GM12891 (cell line): ENCODE data around the gene ADRB1.

Experiments
- POLR2A ChIP-seq: IDR thresholded peaks from 2 replicates; pipeline ENCODE4 v1.6.1; 2011; ENCODE audit warnings: low read depth, low read length, control low read depth
- POLR2AphosphoS5 ChIP-seq: IDR thresholded peaks from 2 replicates; pipeline ENCODE4 v1.6.1; 2011; ENCODE audit warnings: low read depth, low read length, control low read depth
- SPI1 ChIP-seq: IDR thresholded peaks from 2 replicates; pipeline ENCODE4 v1.6.1; 2011; ENCODE audit warnings: low read depth, low read length, control low read depth
- TAF1 ChIP-seq: IDR thresholded peaks from 2 replicates; pipeline ENCODE4 v1.6.1; 2011; ENCODE audit warnings: low read depth, low read length, control low read depth

DNA sequence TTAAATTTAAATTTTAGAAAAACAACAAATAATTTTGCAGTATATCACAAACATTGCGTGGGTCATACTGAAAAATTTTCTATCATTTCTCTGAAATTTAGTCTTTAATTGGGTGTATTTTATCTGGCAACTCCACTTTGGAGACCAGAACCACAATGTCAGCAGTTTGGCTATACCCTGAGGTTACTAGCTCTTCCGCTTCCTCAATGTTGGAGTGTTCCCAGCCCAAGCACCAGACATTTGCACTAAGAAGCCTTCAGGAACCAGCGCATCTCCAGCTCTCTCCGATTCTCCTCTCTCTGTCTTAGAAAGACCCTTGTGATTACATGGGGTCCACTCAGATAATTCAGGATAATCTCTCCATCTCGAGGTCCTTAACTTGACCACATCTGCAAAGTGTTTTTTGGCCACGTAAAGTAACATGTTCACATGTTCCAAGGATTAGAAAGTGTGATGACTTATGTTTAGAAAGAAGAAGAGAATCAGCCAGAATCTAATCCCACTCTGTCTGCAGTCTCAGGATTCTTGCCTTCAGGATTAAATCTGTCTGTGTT is 43.1 kb upstream of the ADRB1 start:
- TF ChIP-seq SPI1 = no peak
- no peak for TF ChIP-seq POLR2A
- no peak for TF ChIP-seq POLR2AphosphoS5
- TF ChIP-seq TAF1 = no peak
